ENCODE results near the gene MAIP1. TPM values are rescaled to one million over a fixed set of nuclear protein-coding genes. Genes with fewer than 3 reads are reported as not detected.

MAIP1 gene
- total and polyA plus RNA-seq, 7 experiments from 2014 or later: 14.5 to 27.8 (median 17.9) TPM

GRCh38 chr2:200012401-200012800 lies 57.0 kb downstream of the MAIP1 start:
- DNase-seq (no peak), ATAC-seq (no peak)
- no peak overlapping the region for H3K27ac Mint-ChIP-seq
- H3K4me3 ChIP-seq (ENCODE audit: low read length): no peak overlapping the region
- H3K27ac ChIP-seq (ENCODE audit: low read depth, low read length): no peak overlapping the region
- peaks cover 0 to 5% (median 0%) of the 10 kb centered on the region in 5 donors for H3K36me3 Mint-ChIP-seq
- peaks cover 0 to 36% (median 4%) of the 10 kb centered on the region in 5 donors for H3K27me3 Mint-ChIP-seq
- no peaks in the 10 kb centered on the region for H3K4me1 ChIP-seq (ENCODE audit: control insufficient read depth in 2 of 2, insufficient read depth in 2 of 2, low read length in 2 of 2)
- no peaks in the 10 kb centered on the region for H3K4me1 Mint-ChIP-seq
- intact Hi-C loops (cut with micrococcal nuclease): no loop called here
- no peaks in the 10 kb centered on the region for H3K9me3 ChIP-seq (ENCODE audit: control insufficient read depth in 2 of 3, low read length in 3 of 3)
- ChIA-PET CTCF (no interaction called here), POLR2A (no interaction called here)
- H3K36me3 ChIP-seq (ENCODE audit: control insufficient read depth in 2 of 3, insufficient read depth in 3 of 3, low read length in 3 of 3): no peaks in the 10 kb centered on the region
- no peak overlapping the region for H3K4me3 Mint-ChIP-seq
- peaks cover 0 to 9% (median 3%) of the 10 kb centered on the region in 11 donors for H3K9me3 Mint-ChIP-seq
- H3K27me3 ChIP-seq (ENCODE audit: control insufficient read depth in 2 of 2, insufficient read depth in 2 of 2, low read length in 2 of 2): no peaks in the 10 kb centered on the region

Other genes with a start within 250 kb of the MAIP1 start
- gene FTCDNL1, start 104.4 kb upstream of the MAIP1 start, total RNA-seq: 1 to 10 TPM; 1.2 to 3.7 (median 2.6) TPM
- gene FTCDNL1, start 104.4 kb upstream of the MAIP1 start, polyA plus RNA-seq: 1 to 10 TPM in 1 of 2 donors, under 1 TPM in 1; 0.60 to 1.9 TPM
- gene C2orf69, start 44.3 kb upstream of the MAIP1 start, total RNA-seq: 10 to 100 TPM; 10.1 to 15.4 (median 12.7) TPM
- 10 to 100 TPM; 10.7 to 10.9 TPM for gene C2orf69, start 44.3 kb upstream of the MAIP1 start, polyA plus RNA-seq
- 10 to 100 TPM in 4 of 5 experiments, 1 to 10 TPM in 1; 6.3 to 13.3 (median 11.2) TPM for gene TYW5, start 91 bp upstream of the MAIP1 start, total RNA-seq
- 1 to 10 TPM; 2.7 to 3.7 TPM for gene TYW5, start 91 bp upstream of the MAIP1 start, polyA plus RNA-seq